Stomach (tissue), 4 donors: ENCODE results near the gene SDR42E2.

Experiments used
- EP300 ChIP-seq: sonication (generic); formaldehyde crosslinking; IDR thresholded peaks from one replicate; pipeline ENCODE4 v1.6.1; 2017; ENCODE audit warnings: antibody characterized with exemption
- POLR2A ChIP-seq, 4 donors: fragments of 450-650 bp; IDR thresholded peaks; one replicate each; pipeline ENCODE4 v1.6.1; 2016; ENCODE audit warnings: antibody characterized with exemption in 4 of 4, control low read depth in 2 of 4, mild to moderate bottlenecking in 1 of 4, moderate library complexity in 1 of 4
- TF ChIP-seq, protein P1 (sequence below), 7 experiments: fragments of 450-650 bp in 4 of 7; fragments of 200-600 bp in 3 of 7; sonication (generic) in 3 of 7; IDR thresholded peaks; one replicate each; pipeline ENCODE4 v1.5.1; 2016 to 2019; ENCODE audit warnings: antibody characterized with exemption in 7 of 7, control low read depth in 2 of 7, mild to moderate bottlenecking in 1 of 7

DNA sequence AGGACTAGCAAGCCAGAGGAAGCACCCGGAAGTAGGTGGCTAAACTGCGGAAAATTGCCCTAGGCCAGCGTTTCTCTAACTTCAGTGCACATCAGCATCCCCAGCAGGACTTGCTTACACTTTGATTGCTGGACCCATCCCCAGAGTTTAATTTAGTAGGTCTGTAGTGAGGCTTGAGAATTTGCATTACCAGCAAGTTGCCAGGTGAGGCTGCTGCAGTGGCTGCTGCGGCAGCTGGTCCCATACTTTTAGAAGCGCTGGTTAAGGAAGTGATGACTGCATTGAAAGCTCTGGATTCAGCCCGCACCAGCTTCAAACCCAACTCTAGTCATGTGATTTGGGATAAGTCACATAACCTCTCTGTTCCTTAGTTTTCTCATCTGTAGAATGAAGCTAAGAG, 48.0 kb downstream of the SDR42E2 start:
- TF ChIP-seq, protein P1, sequence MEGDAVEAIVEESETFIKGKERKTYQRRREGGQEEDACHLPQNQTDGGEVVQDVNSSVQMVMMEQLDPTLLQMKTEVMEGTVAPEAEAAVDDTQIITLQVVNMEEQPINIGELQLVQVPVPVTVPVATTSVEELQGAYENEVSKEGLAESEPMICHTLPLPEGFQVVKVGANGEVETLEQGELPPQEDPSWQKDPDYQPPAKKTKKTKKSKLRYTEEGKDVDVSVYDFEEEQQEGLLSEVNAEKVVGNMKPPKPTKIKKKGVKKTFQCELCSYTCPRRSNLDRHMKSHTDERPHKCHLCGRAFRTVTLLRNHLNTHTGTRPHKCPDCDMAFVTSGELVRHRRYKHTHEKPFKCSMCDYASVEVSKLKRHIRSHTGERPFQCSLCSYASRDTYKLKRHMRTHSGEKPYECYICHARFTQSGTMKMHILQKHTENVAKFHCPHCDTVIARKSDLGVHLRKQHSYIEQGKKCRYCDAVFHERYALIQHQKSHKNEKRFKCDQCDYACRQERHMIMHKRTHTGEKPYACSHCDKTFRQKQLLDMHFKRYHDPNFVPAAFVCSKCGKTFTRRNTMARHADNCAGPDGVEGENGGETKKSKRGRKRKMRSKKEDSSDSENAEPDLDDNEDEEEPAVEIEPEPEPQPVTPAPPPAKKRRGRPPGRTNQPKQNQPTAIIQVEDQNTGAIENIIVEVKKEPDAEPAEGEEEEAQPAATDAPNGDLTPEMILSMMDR (IDR thresholded peaks at IDR 0.05) = no peak
- no peak for TF ChIP-seq EP300
- no peak for TF ChIP-seq POLR2A (IDR thresholded peaks at IDR 0.05)
